ENCODE data around the gene CHST12. TPM values are rescaled to one million over a fixed set of nuclear protein-coding genes. Genes with fewer than 3 reads are reported as not detected.

Gene CHST12
- total RNA-seq, 1 experiment from 2014 or later, result 18.3 TPM

GRCh38 chr7:2373124-2373556, 30.3 kb upstream of the CHST12 start:
- ChIA-PET POLR2A (no interaction called here), CTCF (interaction anchor here (1.7 kb wide), 1 partner anchor 58 kb away, joined by 5 read pairs; no protein-coding TSS in a partner anchor)
- no peaks in the 10 kb centered on the region for H3K27me3 Mint-ChIP-seq (ENCODE audit: low read depth)
- ATAC-seq (peak; percentile 25), DNase-seq (ENCODE audit: low spot score) (no peak)
- no peaks in the 10 kb centered on the region for H3K4me1 Mint-ChIP-seq
- no peaks in the 10 kb centered on the region for H3K9me3 Mint-ChIP-seq
- H3K27ac Mint-ChIP-seq, result no peak overlapping the region
- no peak overlapping the region for H3K4me3 Mint-ChIP-seq
- H3K36me3 Mint-ChIP-seq, result peaks cover 87% of the 10 kb centered on the region
- TF ChIP-seq HMGA2 (CRISPR knock-in tag; IDR thresholded peaks at IDR 0.05) (no peak), ATF2 (CRISPR knock-in tag; IDR thresholded peaks at IDR 0.05; ENCODE audit: borderline replicate concordance, low read depth) (no peak), KAT7 (CRISPR knock-in tag; IDR thresholded peaks at IDR 0.05; ENCODE audit: borderline replicate concordance) (no peak), FOXJ3 (CRISPR knock-in tag; IDR thresholded peaks at IDR 0.05; ENCODE audit: borderline replicate concordance) (no peak), E2F5 (CRISPR knock-in tag; IDR thresholded peaks at IDR 0.05) (no peak), ZNF232 (CRISPR knock-in tag; IDR thresholded peaks at IDR 0.05) (no peak), MXD4 (CRISPR knock-in tag; IDR thresholded peaks at IDR 0.05; ENCODE audit: borderline replicate concordance) (no peak), FOXP4 (CRISPR knock-in tag; IDR thresholded peaks at IDR 0.05) (no peak), MYBL2 (CRISPR knock-in tag; IDR thresholded peaks at IDR 0.05) (no peak), GTF2I (CRISPR knock-in tag; conservative IDR thresholded peaks at IDR 0.05) (no peak), SMAD4 (CRISPR knock-in tag; IDR thresholded peaks at IDR 0.05) (no peak), ZNF263 (CRISPR knock-in tag; IDR thresholded peaks at IDR 0.05; ENCODE audit: low read depth) (no peak), PRDM15 (CRISPR knock-in tag; IDR thresholded peaks at IDR 0.05) (no peak), ZNF281 (CRISPR knock-in tag; IDR thresholded peaks at IDR 0.05) (no peak)
- TF ChIP-seq, protein P1, sequence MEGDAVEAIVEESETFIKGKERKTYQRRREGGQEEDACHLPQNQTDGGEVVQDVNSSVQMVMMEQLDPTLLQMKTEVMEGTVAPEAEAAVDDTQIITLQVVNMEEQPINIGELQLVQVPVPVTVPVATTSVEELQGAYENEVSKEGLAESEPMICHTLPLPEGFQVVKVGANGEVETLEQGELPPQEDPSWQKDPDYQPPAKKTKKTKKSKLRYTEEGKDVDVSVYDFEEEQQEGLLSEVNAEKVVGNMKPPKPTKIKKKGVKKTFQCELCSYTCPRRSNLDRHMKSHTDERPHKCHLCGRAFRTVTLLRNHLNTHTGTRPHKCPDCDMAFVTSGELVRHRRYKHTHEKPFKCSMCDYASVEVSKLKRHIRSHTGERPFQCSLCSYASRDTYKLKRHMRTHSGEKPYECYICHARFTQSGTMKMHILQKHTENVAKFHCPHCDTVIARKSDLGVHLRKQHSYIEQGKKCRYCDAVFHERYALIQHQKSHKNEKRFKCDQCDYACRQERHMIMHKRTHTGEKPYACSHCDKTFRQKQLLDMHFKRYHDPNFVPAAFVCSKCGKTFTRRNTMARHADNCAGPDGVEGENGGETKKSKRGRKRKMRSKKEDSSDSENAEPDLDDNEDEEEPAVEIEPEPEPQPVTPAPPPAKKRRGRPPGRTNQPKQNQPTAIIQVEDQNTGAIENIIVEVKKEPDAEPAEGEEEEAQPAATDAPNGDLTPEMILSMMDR (IDR thresholded peaks at IDR 0.05), result no peak
- TF ChIP-seq, protein P2, sequence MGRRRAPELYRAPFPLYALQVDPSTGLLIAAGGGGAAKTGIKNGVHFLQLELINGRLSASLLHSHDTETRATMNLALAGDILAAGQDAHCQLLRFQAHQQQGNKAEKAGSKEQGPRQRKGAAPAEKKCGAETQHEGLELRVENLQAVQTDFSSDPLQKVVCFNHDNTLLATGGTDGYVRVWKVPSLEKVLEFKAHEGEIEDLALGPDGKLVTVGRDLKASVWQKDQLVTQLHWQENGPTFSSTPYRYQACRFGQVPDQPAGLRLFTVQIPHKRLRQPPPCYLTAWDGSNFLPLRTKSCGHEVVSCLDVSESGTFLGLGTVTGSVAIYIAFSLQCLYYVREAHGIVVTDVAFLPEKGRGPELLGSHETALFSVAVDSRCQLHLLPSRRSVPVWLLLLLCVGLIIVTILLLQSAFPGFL (CRISPR knock-in tag; IDR thresholded peaks at IDR 0.05; ENCODE audit: borderline replicate concordance), result no peak
- TF ChIP-seq, protein P3, sequence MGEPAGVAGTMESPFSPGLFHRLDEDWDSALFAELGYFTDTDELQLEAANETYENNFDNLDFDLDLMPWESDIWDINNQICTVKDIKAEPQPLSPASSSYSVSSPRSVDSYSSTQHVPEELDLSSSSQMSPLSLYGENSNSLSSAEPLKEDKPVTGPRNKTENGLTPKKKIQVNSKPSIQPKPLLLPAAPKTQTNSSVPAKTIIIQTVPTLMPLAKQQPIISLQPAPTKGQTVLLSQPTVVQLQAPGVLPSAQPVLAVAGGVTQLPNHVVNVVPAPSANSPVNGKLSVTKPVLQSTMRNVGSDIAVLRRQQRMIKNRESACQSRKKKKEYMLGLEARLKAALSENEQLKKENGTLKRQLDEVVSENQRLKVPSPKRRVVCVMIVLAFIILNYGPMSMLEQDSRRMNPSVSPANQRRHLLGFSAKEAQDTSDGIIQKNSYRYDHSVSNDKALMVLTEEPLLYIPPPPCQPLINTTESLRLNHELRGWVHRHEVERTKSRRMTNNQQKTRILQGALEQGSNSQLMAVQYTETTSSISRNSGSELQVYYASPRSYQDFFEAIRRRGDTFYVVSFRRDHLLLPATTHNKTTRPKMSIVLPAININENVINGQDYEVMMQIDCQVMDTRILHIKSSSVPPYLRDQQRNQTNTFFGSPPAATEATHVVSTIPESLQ (CRISPR knock-in tag; IDR thresholded peaks at IDR 0.05), result no peak
- TF ChIP-seq, protein P4, sequence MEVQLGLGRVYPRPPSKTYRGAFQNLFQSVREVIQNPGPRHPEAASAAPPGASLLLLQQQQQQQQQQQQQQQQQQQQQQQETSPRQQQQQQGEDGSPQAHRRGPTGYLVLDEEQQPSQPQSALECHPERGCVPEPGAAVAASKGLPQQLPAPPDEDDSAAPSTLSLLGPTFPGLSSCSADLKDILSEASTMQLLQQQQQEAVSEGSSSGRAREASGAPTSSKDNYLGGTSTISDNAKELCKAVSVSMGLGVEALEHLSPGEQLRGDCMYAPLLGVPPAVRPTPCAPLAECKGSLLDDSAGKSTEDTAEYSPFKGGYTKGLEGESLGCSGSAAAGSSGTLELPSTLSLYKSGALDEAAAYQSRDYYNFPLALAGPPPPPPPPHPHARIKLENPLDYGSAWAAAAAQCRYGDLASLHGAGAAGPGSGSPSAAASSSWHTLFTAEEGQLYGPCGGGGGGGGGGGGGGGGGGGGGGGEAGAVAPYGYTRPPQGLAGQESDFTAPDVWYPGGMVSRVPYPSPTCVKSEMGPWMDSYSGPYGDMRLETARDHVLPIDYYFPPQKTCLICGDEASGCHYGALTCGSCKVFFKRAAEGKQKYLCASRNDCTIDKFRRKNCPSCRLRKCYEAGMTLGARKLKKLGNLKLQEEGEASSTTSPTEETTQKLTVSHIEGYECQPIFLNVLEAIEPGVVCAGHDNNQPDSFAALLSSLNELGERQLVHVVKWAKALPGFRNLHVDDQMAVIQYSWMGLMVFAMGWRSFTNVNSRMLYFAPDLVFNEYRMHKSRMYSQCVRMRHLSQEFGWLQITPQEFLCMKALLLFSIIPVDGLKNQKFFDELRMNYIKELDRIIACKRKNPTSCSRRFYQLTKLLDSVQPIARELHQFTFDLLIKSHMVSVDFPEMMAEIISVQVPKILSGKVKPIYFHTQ (CRISPR knock-in tag; IDR thresholded peaks at IDR 0.05), result no peak

All from WTC11 (cell line).